GM19438 (cell line): ENCODE measurements around the gene ESRRG.

ENCODE experiments used
- ATAC-seq: cut with Tn5 transposase; IDR thresholded peaks from one replicate; pipeline ENCODE4 v1.9.1; 2021; ENCODE audit warnings: low read depth; ENCODE audit not compliant: unreplicated experiment

Gene ESRRG

DNA sequence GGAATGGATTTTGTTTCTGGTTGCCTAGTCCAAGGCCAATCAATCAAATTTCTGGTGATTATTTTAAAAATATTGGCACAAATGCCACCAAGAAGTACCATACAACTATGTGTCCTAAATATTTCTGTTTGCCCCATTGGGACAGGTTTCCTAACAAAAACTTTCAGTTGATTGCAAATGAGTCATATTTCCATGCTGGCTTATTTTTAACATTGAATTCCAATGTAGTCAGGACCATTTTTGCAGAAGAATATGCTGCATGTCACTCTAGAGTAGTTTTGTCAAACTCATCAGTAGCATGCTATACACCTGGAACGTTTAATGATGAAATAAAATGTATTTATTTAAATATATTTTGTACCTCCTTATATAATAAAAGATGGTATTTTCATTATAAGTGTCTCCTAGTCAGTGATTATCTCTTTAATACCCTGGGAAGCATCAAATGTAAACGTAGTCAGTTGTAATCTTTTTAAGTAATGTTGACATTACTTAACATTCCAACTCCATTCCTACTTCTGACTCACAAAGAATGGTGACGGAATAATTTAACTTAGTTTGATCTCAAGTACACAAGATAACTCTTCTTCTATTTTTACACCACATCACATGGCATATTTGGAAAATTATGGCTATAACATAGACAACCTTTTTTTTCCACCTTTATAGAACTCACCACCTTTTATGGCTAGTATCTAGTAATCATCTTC lies 261.0 kb downstream of the ESRRG start:
- ATAC-seq = no peak

DNA sequence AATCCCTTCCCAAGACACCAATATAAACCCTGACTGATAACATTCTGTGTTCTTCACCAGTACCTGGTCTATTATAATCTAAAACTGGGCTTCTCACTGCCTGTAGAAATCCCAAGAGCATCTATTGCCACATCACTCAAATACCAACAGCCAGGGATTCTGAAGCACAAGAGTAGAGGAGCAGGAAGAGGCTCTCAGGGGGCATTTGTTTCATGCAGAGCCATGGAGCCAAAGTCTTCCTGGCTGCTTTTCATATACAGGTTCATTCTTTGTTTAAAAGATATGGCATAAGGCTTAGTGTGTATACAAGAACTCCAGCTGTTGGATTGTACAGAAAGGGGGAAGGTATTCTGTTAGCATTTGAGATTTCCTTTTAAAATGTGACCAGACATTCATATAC lies 261.8 kb downstream of the ESRRG start:
- no peak for ATAC-seq

DNA sequence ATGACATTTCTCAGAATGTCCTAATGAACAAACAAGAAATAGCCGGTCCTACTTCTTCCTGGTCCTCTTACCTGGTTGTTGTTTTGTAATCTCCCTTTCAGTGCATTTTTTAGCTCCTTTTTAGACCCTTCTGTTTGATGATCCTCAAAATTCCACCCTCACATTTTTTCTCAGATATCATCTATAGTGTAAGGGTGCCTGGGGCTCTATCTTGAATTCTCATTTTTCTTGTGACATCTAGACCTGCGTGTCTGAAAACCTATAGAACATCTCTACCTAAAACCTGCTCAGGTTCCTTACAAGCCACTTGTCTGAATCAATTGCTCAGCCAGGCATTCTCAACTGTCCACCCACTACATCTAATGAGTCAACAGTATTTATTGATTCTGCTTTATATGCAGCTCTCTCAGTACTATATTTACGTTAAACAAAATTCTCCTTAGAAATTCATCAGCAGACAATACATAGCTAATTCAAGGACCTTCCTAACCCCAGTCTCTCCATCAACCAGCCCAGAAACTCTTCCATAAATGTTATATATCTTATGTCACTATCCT lies 263.5 kb downstream of the ESRRG start:
- no peak for ATAC-seq

DNA sequence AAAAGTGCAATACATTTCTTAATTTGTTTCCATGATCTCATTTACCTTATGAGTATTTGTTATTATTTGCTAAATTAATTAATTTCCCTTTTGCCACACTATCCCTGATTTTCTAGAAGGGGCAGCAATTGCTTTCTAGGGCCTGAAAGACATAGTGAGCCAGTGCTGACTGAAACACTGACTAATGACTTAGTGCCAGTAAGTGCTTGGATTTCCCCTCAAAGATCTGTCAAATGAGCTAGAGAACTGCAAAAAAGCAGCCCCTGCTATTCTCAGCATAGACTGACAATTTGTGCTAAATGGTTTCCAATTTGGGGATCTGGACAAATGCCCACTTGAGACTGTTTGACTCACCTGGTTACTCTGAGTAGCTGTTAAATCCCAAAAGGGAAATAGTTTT lies 264.4 kb downstream of the ESRRG start:
- no peak for ATAC-seq

DNA sequence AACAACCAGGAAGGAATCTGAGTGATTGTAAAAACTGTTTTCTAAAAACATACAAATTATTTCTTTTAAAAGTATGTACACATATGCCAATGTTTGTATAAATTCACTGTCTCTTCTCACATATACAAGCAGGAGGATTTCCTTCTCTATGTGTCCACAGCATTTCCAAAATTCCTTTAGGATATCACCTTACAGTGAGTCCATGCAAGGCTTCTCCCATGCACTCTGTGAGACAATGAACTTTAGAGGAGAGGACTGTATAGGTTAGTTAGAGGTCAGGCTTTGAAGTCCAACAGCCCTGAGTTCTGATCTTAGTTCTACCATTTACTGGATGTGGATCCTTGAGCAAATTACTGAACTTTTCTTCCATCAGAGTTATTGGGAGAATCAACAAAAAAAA lies 265.9 kb downstream of the ESRRG start:
- no peak for ATAC-seq

DNA sequence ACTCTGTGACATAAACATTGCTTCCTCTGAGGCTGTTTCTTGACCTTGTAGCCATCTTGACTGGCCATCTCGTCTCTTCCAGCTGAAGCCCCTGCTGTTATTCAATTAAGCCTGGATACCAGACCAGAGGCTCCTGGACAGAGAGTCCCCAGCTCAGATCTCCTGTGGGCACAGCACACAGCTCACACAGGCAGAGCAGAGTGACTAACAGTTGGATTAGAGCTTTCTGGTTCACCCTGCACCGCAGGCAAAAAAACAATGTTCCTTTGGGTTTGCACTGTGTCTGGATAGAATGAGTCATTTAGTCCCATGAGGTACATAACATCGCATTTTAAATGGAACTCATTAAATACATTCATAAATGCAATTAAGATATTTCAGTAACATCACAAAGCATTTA lies 266.5 kb downstream of the ESRRG start:
- no peak for ATAC-seq

DNA sequence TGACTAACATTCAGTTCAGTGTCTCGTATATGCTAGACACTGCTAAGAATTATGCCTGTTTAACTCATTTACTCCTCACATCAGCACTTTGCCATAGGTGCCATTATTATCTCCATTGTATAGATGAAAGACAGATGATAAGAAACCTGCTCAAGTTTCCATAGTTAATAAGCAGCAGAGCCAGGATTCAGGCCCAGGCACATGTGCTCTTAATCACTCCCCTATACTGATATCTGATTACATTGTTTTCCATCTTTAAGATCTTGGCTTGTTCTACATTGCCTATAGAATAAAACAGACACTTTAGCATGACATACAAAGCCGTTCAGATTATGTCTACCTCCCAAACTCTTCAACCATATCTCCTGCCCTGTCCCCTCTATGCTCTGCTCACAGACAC lies 269.5 kb downstream of the ESRRG start:
- ATAC-seq = no peak
